GM12878 (cell line): ENCODE data around the gene TPBG. TPM values are rescaled to one million over a fixed set of nuclear protein-coding genes. Genes with fewer than 3 reads are reported as not detected.

ENCODE experiments used
- ATAC-seq: fragments of 200-7000 bp; cut with Tn5 transposase; 3 replicates; pipeline ENCODE4 v1.9.1; 2020; ENCODE audit warnings: mild to moderate bottlenecking, moderate library complexity
- BruUV-seq: library from RNA; stranded (reverse); fragments of 400-500 nt; replicated peaks from 2 replicates; lab custom pipeline; 2021; lab: Mats Ljungman, UMichigan
- CTCF ChIA-PET: fragments of 300-600 bp; sonication (Branson Sonifier 250); formaldehyde crosslinking; extraction: SDS; loops from one replicate; lab custom pipeline; 2021; ENCODE audit warnings: inconsistent platforms; lab: Yijun Ruan, JAX
- POLR2A ChIA-PET: fragments of 350-600 bp; formaldehyde crosslinking; extraction: SDS; loops from one replicate; lab custom pipeline; 2021; ENCODE audit warnings: inconsistent platforms; lab: Charles Lee
- RAD21 ChIA-PET: fragments of 300-600 bp; sonication (Branson Sonifier 250); formaldehyde crosslinking; loops from one replicate; lab custom pipeline; 2023; ENCODE audit warnings: antibody characterized with exemption; ENCODE audit not compliant: unreplicated experiment; lab: Charles Lee
- SMC1A ChIA-PET: fragments of 300-600 bp; sonication (Branson Sonifier 250); formaldehyde crosslinking; loops from one replicate; lab custom pipeline; 2023; ENCODE audit not compliant: unreplicated experiment, uncharacterized antibody; lab: Charles Lee
- DNase-seq: peaks from one replicate; pipeline ENCODE4 v3.0.0-alpha.2; 2011; ENCODE audit warnings: low read depth, low spot score
- FAIRE-seq: peaks from 3 replicates; lab custom pipeline; 2011; peaks lifted over from hg19 to GRCh38; lab: Jason Lieb, UNC
- H2AFZ ChIP-seq: 2 replicates; pipeline ENCODE4 v1.6.0; 2011; ENCODE audit warnings: low read depth, low read length, control low read depth; ENCODE audit not compliant: control insufficient read depth
- H3K27ac ChIP-seq: 2 replicates; pipeline ENCODE4 v1.5.1; 2011; ENCODE audit warnings: control low read depth; ENCODE audit not compliant: control insufficient read depth, insufficient read depth
- H3K27me3 ChIP-seq, 2 experiments: replicated peaks in 1 of 2; 2 replicates each; pipeline versions ENCODE4 v1.6.0 to v1.6.1; 2011; ENCODE audit warnings: low read length in 1 of 2; ENCODE audit not compliant: control insufficient read depth in 2 of 2, insufficient read depth in 2 of 2
- H3K36me3 ChIP-seq, 2 experiments: 2 replicates each; pipeline ENCODE4 v1.5.1; 2011; ENCODE audit warnings: low read length in 1 of 2; ENCODE audit not compliant: control insufficient read depth in 2 of 2, insufficient read depth in 2 of 2
- H3K4me1 ChIP-seq: 2 replicates; pipeline ENCODE4 v1.6.1; 2011; ENCODE audit warnings: mild to moderate bottlenecking, low read length, moderate library complexity, mixed read lengths; ENCODE audit not compliant: control insufficient read depth, insufficient read depth
- H3K4me2 ChIP-seq: 2 replicates; pipeline ENCODE4 v1.6.0; 2011; ENCODE audit warnings: control low read depth; ENCODE audit not compliant: control insufficient read depth, insufficient read depth
- H3K4me3 ChIP-seq: fragments of 200-600 bp; sonication (generic); 2 replicates; pipeline ENCODE4 v1.5.1; 2016
- H3K79me2 ChIP-seq: 2 replicates; pipeline ENCODE4 v1.6.0; 2011; ENCODE audit warnings: low read length; ENCODE audit not compliant: control insufficient read depth, insufficient read depth
- H3K9ac ChIP-seq: 2 replicates; pipeline ENCODE4 v1.8.0; 2011; ENCODE audit warnings: low read length, control low read depth, mixed read lengths; ENCODE audit not compliant: control insufficient read depth, insufficient read depth
- H3K9me3 ChIP-seq: replicated peaks from 3 replicates; pipeline ENCODE4 v1.5.1; 2011; ENCODE audit warnings: mild to moderate bottlenecking, low read length; ENCODE audit not compliant: control insufficient read depth, insufficient read depth
- H4K20me1 ChIP-seq: 2 replicates; pipeline ENCODE4 v1.6.0; 2011; ENCODE audit not compliant: control insufficient read depth, insufficient read depth
- CBX5 ChIP-seq: sonication (generic); IDR thresholded peaks from 2 replicates; pipeline ENCODE4 v1.6.1; 2016; ENCODE audit warnings: low read depth, moderate library complexity, mild to moderate bottlenecking, inconsistent platforms
- E4F1 ChIP-seq: fragments of 450-650 bp; IDR thresholded peaks from 2 replicates; pipeline ENCODE4 v1.6.1; 2018; ENCODE audit warnings: borderline replicate concordance, mild to moderate bottlenecking; ENCODE audit not compliant: partially characterized antibody
- MTA2 ChIP-seq: fragments of 450-650 bp; IDR thresholded peaks from 2 replicates; pipeline ENCODE4 v1.6.1; 2016; ENCODE audit warnings: low read depth, mild to moderate bottlenecking, moderate library complexity
- PKNOX1 ChIP-seq: fragments of 450-650 bp; IDR thresholded peaks from 2 replicates; pipeline ENCODE4 v1.6.1; 2016; ENCODE audit warnings: mild to moderate bottlenecking
- POU2F2 ChIP-seq: IDR thresholded peaks from 3 replicates; pipeline ENCODE4 v1.6.1; 2011; ENCODE audit warnings: low read depth, mild to moderate bottlenecking, low read length, borderline replicate concordance
- ZNF384 ChIP-seq: IDR thresholded peaks from 2 replicates; pipeline ENCODE4 v1.6.1; 2012; ENCODE audit warnings: low read depth, mild to moderate bottlenecking, low read length, improper control_type of control experiment, borderline replicate concordance
- WGBS: methylation state at CpG from one replicate; pipeline ENCODE4 v1.1.6; 2016; ENCODE audit warnings: low lambda C conversion rate; ENCODE audit not compliant: insufficient replicate concordance, insufficient coverage; ENCODE audit errors: missing lambda C conversion rate; 5-methylcytosine and 5-hydroxymethylcytosine counted together
- in situ Hi-C: fragments of 300-500 bp; cut with MboI; formaldehyde crosslinking; loops from 9 replicates; pipeline ENCODE4 v1.14.3; 2018; ENCODE audit warnings: mixed read lengths
- intact Hi-C: fragments of 100-400 bp; cut with micrococcal nuclease; formaldehyde crosslinking; loops from one replicate; pipeline ENCODE4 v1.14.2; 2022; ENCODE audit not compliant: unreplicated experiment
- polyA plus RNA-seq, 11 experiments: library from polyadenylated mRNA; depleted of rRNA in 4 of 11; unstranded in 6 of 11; stranded (reverse) in 5 of 11; fragments of >200 nt; fragmentation: Nextera tagmentation in 4 of 11; fragmentation: Illumina TruSeq in 1 of 11; extraction: Ambion mirVana in 4 of 11; extraction: Trizol in 1 of 11; gene quantifications; 1 replicate in 1 of 11; 2 replicates in 10 of 11; pipeline versions ENCODE4 v1.2.1 to v1.2.3, GENCODE V29; 2011 to 2016; ENCODE audit warnings: inconsistent platforms in 2 of 11, missing spikeins in 2 of 11, low read depth in 1 of 11
- total RNA-seq, 4 experiments: library from RNA; depleted of rRNA in 3 of 4; stranded (reverse); fragments of >200 nt in 3 of 4; fragmentation: Illumina TruSeq in 1 of 4; extraction: Trizol in 1 of 4; gene quantifications; 2 replicates each; pipeline versions ENCODE4 v1.2.1 to v1.2.3, GENCODE V29; 2013 to 2021

The TPBG gene
- total and polyA plus RNA-seq, 10 of the 15 experiments (the other 5 are each of a cell fraction or from before 2014, with no cell fraction given), result 0.06 to 0.98 (median 0.66) TPM

- ChIA-PET SMC1A (no interaction called here), POLR2A (no interaction called here), CTCF (no interaction called here), RAD21 (no interaction called here)
- intact Hi-C loops, result no loop called here
- in situ Hi-C loops, result no loop called here
- H3K27me3 ChIP-seq, result no peaks in the 10 kb centered on the region
- 11% methylated on average over 3 of the region's 3 CpGs for WGBS
- TF ChIP-seq ZNF384, result peak; percentile 27; the same call in 1 of the 2 replicates
- TF ChIP-seq POU2F2, result peak; percentile 75; the same call in 1 of the 3 replicates
- no peak for TF ChIP-seq CBX5
- no peaks in the 10 kb centered on the region; the same call in 1 of the 2 replicates for H4K20me1 ChIP-seq
- H3K27ac ChIP-seq, result no peak overlapping the region
- H3K9me3 ChIP-seq, result no peaks in the 10 kb centered on the region
- ATAC-seq (peak; percentile 59), DNase-seq (no peak), FAIRE-seq (no peak)
- no peak overlapping the region for H3K4me3 ChIP-seq
- H3K36me3 ChIP-seq, result no peaks in the 10 kb centered on the region
- H3K4me2 ChIP-seq, result no peak overlapping the region
- no peaks in the 10 kb centered on the region for H3K79me2 ChIP-seq
- no TSS peak for BruUV-seq
- peaks cover 28% of the 10 kb centered on the region for H3K4me1 ChIP-seq
- no peak overlapping the region for H3K9ac ChIP-seq
- H2AFZ ChIP-seq, result peak overlapping the region; percentile 5; the same call in 1 of the 2 replicates
These were observed 21.5 kb downstream of the TPBG start for GRCh38 chr6:82385102-82385501.

DNA sequence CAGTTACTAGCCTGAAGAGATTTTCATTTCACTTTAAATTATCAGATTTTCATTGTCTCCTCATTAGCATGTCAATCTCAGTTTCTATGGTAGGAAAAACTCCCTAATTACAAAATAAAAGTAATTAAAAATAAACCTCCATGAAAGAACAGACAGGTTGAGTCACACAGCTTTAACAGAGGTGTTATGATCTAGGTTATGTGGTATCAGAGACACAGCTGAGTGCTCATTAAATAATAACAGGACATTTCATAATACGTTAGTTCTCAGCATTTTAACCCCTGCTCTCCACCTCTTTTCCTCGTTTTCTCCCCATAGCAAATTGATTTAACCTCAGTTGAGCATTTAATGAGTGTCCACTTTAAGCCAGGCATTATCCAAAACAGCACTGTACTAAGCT is 21.9 kb downstream of the TPBG start:
- intact Hi-C loops, result no loop called here
- POLR2A ChIA-PET, result no interaction called here
- CTCF ChIA-PET, result no interaction called here

More for the DNA sequence above, 21.9 kb downstream of the TPBG start:
- no peaks in the 10 kb centered on the region for H3K36me3 ChIP-seq
- H3K27ac ChIP-seq, result no peak overlapping the region
- H2AFZ ChIP-seq, result peak overlapping the region; percentile 15; the same call in 1 of the 2 replicates
- no TSS peak for BruUV-seq
- DNase-seq (no peak), FAIRE-seq (no peak)
- SMC1A ChIA-PET, result no interaction called here
- H3K4me1 ChIP-seq, result peaks cover 25% of the 10 kb centered on the region
- no peak overlapping the region for H3K4me2 ChIP-seq
- H3K9me3 ChIP-seq, result no peaks in the 10 kb centered on the region
- WGBS, result 35% methylated on average over 2 of the region's 2 CpGs
- peak; percentile 23; the same call in 1 of the 2 replicates for TF ChIP-seq MTA2
- no peak for TF ChIP-seq E4F1
- peak; percentile 38 for TF ChIP-seq PKNOX1
- TF ChIP-seq, all 136 proteins: peak for 2
- Histone ChIP-seq H3K9ac (no peak overlapping the region), H3K27me3 (no peaks in the 10 kb centered on the region), H3K79me2 (no peaks in the 10 kb centered on the region), H4K20me1 (no peaks in the 10 kb centered on the region; the same call in 1 of the 2 replicates), H3K4me3 (no peak overlapping the region)
- peak; percentile 40 for ATAC-seq
- RAD21 ChIA-PET, result no interaction called here
- in situ Hi-C loops, result no loop called here
